ENCODE measurements around the gene PCDH9. TPM values are rescaled to one million over a fixed set of nuclear protein-coding genes. Genes with fewer than 3 reads are reported as not detected.

Gene PCDH9
- total RNA-seq, 6 experiments from 2014 or later, result 1.6 to 3.9 (median 3.1) TPM

DNA sequence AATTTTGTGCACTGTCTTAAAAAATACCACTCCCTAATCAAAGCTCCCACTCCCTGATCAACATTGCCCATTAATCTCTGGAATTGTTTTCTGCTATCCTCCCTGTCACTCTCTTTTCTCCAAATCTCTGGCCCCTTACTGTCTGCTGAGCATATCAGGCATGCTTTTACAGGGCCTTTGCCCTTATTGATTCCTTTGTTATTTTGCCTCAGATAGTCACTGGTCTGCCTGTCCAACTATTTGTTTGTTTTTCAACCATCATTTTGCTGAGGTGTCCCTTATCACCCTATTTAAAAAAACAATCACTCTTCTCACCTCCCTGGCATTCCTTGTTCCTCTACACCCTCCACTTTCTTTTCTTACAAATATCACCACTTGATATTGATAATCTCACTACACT is 153.0 kb downstream of the PCDH9 start:
- Histone ChIP-seq H3K27ac (no peak overlapping the region), H3K36me3 (no peaks in the 10 kb centered on the region), H3K4me3 (no peak overlapping the region), H3K9me3 (no peaks in the 10 kb centered on the region), H3K4me1 (peaks cover 0 to 10% (median 0%) of the 10 kb centered on the region in 4 donors), H3K27me3 (no peaks in the 10 kb centered on the region)
- intact Hi-C loops (cut with DNase I), result no loop called here
- TF ChIP-seq POLR2A (IDR thresholded peaks at IDR 0.05), result no peak
- TF ChIP-seq, protein P1, sequence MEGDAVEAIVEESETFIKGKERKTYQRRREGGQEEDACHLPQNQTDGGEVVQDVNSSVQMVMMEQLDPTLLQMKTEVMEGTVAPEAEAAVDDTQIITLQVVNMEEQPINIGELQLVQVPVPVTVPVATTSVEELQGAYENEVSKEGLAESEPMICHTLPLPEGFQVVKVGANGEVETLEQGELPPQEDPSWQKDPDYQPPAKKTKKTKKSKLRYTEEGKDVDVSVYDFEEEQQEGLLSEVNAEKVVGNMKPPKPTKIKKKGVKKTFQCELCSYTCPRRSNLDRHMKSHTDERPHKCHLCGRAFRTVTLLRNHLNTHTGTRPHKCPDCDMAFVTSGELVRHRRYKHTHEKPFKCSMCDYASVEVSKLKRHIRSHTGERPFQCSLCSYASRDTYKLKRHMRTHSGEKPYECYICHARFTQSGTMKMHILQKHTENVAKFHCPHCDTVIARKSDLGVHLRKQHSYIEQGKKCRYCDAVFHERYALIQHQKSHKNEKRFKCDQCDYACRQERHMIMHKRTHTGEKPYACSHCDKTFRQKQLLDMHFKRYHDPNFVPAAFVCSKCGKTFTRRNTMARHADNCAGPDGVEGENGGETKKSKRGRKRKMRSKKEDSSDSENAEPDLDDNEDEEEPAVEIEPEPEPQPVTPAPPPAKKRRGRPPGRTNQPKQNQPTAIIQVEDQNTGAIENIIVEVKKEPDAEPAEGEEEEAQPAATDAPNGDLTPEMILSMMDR (IDR thresholded peaks at IDR 0.05), result no peak
- no peak for DNase-seq
- ATAC-seq, result peak; percentile 87 to 95 (median 90)

GRCh38 chr13:67076378-67076777 is 153.8 kb downstream of the PCDH9 start:
- DNase-seq (no peak), ATAC-seq (no peak)
- no peaks in the 10 kb centered on the region for H3K9me3 ChIP-seq
- no peak overlapping the region for H3K4me3 ChIP-seq
- H3K27ac ChIP-seq, result no peak overlapping the region
- peaks cover 0 to 10% (median 0%) of the 10 kb centered on the region in 4 donors for H3K4me1 ChIP-seq
- no peaks in the 10 kb centered on the region for H3K36me3 ChIP-seq
- no peaks in the 10 kb centered on the region for H3K27me3 ChIP-seq
- intact Hi-C loops (cut with DNase I), result no loop called here
- TF ChIP-seq, protein P1 (IDR thresholded peaks at IDR 0.05), result no peak
- no peak for TF ChIP-seq POLR2A (IDR thresholded peaks at IDR 0.05)
- WGBS (ENCODE audit: insufficient coverage, low coverage, low lambda C conversion rate, missing lambda C conversion rate), result 70% methylated on average over 3 of the region's 3 CpGs

GRCh38 chr13:67075239-67075638 is 154.9 kb downstream of the PCDH9 start:
- no peaks in the 10 kb centered on the region for H3K36me3 ChIP-seq
- no peak overlapping the region for H3K27ac ChIP-seq
- ATAC-seq (peak; percentile 49 to 80 (median 71)), DNase-seq (no peak)
- no peaks in the 10 kb centered on the region for H3K27me3 ChIP-seq
- TF ChIP-seq POLR2A (IDR thresholded peaks at IDR 0.05), result no peak
- TF ChIP-seq, protein P1 (IDR thresholded peaks at IDR 0.05), result peak; percentile 18 to 54 (median 38)
- intact Hi-C loops (cut with DNase I), result no loop called here
- WGBS (ENCODE audit: insufficient coverage, low coverage, low lambda C conversion rate, missing lambda C conversion rate), result 22% methylated on average over 1 of the region's 1 CpG
- H3K4me1 ChIP-seq, result peaks cover 0 to 10% (median 0%) of the 10 kb centered on the region in 4 donors
- H3K9me3 ChIP-seq, result no peaks in the 10 kb centered on the region
- H3K4me3 ChIP-seq, result peak overlapping the region in 1 of 3 donors; percentile 12

DNA sequence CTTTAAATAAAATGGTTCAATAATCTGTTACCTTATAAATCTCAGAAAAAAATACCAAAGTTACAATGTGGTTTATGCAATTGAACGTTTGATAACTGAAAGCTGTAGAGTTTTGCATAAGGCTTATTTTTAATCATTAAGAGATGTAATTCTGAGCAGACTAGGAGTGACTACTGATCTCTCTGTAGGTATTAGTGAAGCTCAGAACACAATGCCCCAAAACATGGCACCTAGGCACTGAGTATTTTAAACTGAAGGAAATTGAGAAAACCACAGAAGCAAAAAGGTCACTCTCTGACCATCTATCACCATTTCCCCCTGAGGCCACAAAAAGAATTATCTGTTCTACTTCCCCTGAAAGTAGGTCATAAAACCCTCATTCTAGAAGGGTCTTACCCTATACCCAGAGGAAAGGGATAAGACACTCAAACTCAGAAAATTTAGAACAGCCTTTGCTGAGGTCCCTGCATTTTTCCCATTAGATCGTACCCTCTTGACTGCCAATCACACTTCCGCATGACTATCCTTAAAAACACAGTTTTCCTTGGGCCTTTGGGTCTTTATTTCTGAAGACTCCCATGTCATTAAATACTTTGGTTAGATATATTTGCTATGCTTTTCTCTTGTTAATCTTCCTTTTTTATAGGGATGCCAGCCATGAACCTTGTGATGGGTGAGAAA is 158.1 kb downstream of the PCDH9 start:
- Histone ChIP-seq H3K27ac (no peak overlapping the region), H3K4me3 (no peak overlapping the region), H3K4me1 (peaks cover 0 to 4% (median 0%) of the 10 kb centered on the region in 4 donors), H3K9me3 (no peaks in the 10 kb centered on the region), H3K36me3 (no peaks in the 10 kb centered on the region), H3K27me3 (no peaks in the 10 kb centered on the region)
- intact Hi-C loops (cut with DNase I), result no loop called here
- 93% methylated on average over 3 of the region's 3 CpGs for WGBS (ENCODE audit: insufficient coverage, low coverage, low lambda C conversion rate, missing lambda C conversion rate)
- DNase-seq, result no peak
- no peak for ATAC-seq
- TF ChIP-seq, protein P1 (IDR thresholded peaks at IDR 0.05), result no peak
- TF ChIP-seq POLR2A (IDR thresholded peaks at IDR 0.05), result no peak

DNA sequence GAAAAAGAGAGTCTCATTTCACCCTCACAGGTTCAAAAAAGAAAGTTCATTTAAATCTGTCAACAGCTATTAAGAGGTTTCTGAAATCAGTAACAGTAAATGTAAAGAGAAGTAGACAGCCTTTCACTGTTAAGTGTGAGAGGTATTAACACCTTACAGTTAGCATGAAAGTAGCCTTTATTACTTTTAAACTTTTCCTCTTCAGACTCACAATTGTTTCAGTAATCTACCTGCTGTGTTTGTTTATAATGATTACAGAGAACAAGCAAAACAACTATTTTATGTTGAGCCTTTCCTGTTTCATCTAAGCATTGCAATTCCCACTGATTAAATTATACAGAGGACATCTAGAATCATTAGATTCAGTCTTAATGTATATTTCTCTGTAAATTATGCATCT is 159.8 kb downstream of the PCDH9 start:
- TF ChIP-seq, protein P1 (IDR thresholded peaks at IDR 0.05), result no peak
- no peak for TF ChIP-seq POLR2A (IDR thresholded peaks at IDR 0.05)
- Histone ChIP-seq H3K9me3 (no peaks in the 10 kb centered on the region), H3K27me3 (no peaks in the 10 kb centered on the region), H3K27ac (no peak overlapping the region), H3K36me3 (no peaks in the 10 kb centered on the region), H3K4me1 (no peaks in the 10 kb centered on the region), H3K4me3 (no peak overlapping the region)
- ATAC-seq (no peak), DNase-seq (no peak)
- intact Hi-C loops (cut with DNase I), result no loop called here

Measured in right lobe of liver (tissue), 6 donors.